Fibroblast of the aortic adventitia (primary cell): ENCODE measurements around the gene EPHA2. TPM values are rescaled to one million over a fixed set of nuclear protein-coding genes. Genes with fewer than 3 reads are reported as not detected.

Source experiments
- DNase-seq: peaks from one replicate; pipeline ENCODE4 v3.0.0-alpha.2; 2010; ENCODE audit warnings: low read depth
- H3K4me3 ChIP-seq: 2 replicates; pipeline ENCODE4 v1.5.1; 2011; ENCODE audit warnings: low read depth, mild to moderate bottlenecking, control low read depth, low read length, moderate library complexity
- CTCF ChIP-seq: IDR thresholded peaks from 2 replicates; pipeline ENCODE4 v1.5.1; 2011; ENCODE audit warnings: mild to moderate bottlenecking, low read length, control low read depth, inconsistent platforms; ENCODE audit not compliant: insufficient read depth
- total RNA-seq: library from RNA; depleted of rRNA; stranded (reverse); fragments of >200 nt; gene quantifications from 2 replicates; pipeline ENCODE4 v1.2.3, GENCODE V29; 2012; ENCODE audit warnings: low replicate concordance

EPHA2 gene
- total RNA-seq, 1 donor, result 7.9 TPM

GRCh38 chr1:16117936-16118335, 37.9 kb downstream of the EPHA2 start:
- H3K4me3 ChIP-seq, result no peak overlapping the region
- TF ChIP-seq CTCF, result no peak
- DNase-seq, result no peak

- DNase-seq, result no peak
- H3K4me3 ChIP-seq, result no peak overlapping the region
- TF ChIP-seq CTCF, result no peak
Measured at GRCh38 chr1:16117369-16117768, 38.5 kb downstream of the EPHA2 start.

DNA sequence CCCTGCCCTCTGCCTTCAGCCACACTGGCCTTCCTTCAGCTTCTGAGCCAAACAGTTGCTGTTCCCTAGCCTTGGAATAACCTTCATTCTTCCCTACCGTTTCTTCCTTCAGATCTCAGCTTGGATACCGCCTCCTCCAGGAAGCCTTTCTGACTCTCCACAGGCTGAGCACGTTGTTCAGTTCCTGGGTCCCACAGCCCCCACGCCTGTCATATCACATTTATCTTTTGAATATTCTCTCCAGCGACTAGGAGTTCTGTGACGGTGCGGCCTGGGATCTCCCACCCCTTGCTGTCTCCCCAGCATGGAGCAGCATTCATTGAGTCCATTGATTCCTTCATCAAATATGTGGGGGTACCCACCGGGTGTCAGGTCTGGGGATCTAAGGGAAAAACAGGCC, 39.2 kb downstream of the EPHA2 start:
- no peak overlapping the region for H3K4me3 ChIP-seq
- DNase-seq, result no peak
- TF ChIP-seq CTCF, result no peak

DNA sequence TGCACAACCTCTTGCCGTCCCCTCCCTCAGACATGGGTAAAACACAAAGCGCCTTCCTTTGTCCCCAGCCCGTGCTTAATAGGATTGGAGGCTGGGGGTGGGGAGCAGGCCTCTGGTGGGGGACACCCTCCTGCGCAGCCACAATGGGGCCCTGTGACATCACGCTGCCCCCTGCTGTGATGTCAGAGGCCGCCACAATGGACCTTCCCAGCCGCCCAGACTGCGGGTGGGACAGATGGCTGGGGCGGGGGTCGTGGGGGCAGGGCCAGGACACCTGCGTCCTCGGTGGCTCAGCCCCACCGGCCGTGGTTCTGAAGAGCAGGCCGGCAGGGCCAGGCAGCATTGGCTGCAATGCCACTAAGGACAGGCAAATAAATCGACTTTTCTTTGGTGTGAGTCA, 39.9 kb downstream of the EPHA2 start:
- no peak for DNase-seq
- no peak overlapping the region for H3K4me3 ChIP-seq
- no peak for TF ChIP-seq CTCF

GRCh38 chr1:16115468-16115983, 40.3 kb downstream of the EPHA2 start:
- TF ChIP-seq CTCF, result no peak
- no peak overlapping the region for H3K4me3 ChIP-seq
- no peak for DNase-seq

- H3K4me3 ChIP-seq, result no peak overlapping the region
- no peak for DNase-seq
- TF ChIP-seq CTCF, result no peak
Measured at GRCh38 chr1:16114527-16115467, 41.1 kb downstream of the EPHA2 start.
